GM18499 (cell line): ENCODE data around the gene FEV.

Experiments
- ATAC-seq: cut with Tn5 transposase; IDR thresholded peaks from one replicate; pipeline ENCODE4 v1.9.1; 2021; ENCODE audit warnings: moderate number of reproducible peaks; ENCODE audit not compliant: insufficient read depth, unreplicated experiment

The FEV gene

DNA sequence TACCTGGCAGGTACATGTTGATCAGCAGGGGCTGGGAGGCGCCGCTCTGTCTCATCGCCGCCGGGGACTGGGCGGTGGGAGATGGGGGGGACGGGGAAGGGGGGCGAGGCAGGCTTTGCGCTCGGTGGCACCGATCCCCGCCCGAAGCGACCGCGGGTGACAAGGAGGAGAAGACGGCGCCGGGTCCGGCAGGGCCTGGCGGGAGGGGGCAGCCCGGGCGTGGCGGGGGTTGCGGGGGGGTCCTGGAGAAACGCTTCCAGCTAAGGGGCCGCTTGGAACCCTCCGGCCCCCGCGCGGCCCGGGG lies at the start of gene FEV:
TSS of gene FEV (minus strand) at position 164 of the 304 bp plus-strand sequence. CDS start at position 55, 109 bp downstream.
- no peak for ATAC-seq

DNA sequence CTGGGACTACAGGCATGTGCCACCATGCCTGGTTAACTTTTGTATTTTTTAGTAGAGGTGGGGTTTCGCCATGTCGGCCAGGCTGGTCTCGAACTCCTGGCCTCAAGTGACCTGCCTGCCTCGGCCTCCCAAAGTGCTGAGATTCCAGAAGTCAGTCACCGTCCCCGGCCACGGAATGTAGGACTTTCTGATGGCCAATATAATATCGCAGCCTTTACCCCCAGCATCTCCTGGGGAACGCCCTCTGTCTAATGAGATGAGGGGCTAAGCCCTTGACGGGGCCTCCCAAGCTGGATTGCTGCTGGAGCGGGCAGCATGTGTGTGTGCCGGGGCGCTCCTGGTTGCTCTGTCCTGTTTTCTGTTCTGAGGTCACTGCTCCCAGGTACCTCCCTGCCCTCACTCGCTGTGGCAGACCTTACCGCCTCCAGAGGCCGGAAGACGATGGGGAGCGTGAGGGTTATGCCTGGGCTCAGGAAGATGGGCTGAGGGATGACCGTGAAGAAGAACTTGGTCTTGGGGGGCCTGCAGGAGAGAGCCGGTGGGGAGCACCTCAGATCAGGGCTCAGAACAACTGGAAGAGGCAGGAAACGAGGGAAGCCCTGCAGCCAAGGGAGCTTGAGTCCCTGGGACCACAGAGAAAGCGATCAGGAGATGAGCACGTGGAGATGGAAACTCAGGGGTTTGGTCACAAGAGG lies 47.2 kb upstream of the FEV start:
- ATAC-seq, result no peak

DNA sequence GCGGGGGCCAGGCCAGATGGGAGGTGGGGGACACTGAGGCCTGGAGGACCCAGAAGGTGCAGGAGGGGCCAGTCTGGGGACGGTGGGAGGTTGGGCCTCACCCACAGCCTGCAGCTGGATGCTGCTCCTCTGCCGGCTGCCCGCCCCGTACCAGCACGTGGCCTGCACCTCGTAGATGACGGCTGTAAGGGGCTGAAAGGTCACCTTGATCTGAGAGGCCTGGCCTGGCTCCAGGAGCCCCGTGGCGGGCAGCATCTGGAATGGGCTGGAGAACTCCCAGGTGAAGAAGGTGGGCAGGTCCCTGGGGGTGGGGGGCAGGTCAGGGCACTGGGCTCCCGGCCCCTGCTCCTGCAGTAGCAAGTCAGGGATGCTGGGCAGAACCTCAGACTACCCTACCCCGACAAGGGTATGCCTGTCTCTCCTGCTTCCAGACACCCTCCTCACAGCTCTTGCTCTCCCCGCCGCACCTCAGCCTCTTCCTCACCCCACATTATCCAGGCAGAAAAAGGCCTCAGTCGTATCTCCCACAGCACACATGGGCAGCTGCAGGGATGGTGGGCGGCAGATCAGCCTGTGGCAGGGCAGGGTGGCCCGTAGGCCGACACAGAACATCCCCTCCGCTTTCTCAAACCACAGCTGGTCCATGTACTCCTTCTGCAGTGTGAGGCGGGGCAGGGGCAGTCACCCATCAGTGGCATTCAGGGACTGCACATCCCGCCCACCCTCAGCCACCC lies 46.2 kb upstream of the FEV start:
- ATAC-seq, result no peak

DNA sequence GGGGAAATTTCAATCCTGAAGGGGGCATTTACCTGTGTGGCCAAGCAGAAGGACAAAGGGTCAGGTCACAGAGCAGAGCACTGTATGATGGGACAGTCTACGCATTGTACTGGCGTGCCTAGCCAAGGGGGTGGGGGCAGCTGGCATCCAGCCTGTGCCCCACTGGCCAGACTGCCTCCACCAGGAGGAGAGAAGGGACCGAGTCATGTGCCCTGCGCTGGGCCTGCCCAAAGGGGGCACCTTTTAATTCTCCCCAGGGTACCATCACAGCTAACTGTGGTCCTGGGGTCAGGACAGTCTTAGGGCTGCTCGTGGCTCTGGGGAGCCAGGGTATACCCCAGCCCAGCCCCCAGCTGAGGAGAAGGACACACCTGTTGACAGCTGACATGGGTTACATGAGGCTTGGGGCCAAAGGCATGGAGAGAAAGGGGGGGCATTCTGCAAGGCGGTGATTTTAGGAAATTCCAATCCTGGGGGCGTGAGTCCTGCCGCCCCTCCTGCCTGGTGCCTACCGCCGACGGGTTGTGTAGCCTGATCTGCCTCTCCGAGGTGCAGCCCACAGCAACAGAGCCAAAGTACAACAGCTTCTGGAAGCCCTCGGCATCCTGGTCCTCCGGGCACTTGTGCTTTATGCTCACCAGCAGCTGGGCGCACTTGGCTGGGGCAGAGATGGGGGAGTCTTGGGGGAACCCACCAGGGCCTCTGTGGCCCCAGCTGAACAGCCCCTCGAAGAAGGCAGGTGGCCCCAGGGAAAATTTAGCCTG lies 45.4 kb upstream of the FEV start:
- ATAC-seq, result no peak

DNA sequence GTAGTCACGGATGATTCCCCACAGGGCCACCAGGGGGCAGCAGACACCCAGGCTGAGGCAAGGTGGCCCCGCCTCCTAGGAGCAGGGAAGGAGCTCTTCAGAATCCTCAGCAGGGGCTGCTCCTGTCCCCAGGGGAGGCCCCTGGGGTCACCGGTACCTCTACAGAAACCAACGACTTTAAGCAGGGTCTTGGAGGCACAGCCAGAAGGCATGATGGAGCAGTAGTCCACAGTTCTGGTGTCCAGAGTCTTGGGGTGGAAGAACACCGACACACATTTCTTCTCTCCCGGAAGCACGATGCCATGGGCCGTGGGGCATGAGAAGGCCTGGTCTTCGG lies 44.8 kb upstream of the FEV start:
- no peak for ATAC-seq

DNA sequence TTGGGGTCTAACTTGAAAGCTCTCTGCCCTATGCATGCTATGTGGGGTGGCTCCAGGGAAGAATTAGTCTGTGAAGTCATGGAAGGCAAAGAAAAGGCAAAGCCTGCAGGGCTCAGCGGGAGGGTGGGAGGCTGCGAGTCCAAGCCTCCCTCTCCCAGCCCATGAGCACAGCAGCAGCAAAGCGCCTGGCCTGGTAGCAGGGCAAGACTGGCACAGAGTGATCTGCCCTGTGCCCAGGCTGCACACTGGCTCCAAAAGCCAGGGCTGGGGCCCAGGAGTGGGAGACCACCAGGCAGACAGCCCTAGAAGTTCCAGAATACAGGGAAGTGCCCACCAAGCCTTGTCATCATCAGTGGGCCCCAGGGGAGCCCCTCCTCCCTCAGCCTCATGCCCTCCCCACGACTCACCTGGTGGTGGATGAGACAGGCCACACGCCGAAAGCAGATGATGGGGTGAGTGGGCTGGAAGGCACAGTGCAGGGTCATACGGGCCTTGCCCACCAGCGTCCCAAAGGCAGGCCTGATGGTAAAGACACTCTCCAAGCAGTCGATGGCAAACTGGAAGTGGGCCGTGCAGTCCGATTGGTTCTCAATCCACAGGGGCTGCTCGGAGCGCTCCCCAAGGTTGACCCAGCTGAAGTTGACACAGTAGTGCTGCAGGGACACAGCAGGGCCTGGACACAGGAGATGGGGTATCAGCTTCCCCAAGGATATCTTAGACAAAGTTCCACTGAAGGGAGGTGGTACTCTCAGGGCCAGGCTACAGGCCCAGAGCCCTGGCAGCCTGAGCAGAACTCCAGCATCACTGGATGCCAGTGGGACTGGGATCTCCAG lies 44.2 kb upstream of the FEV start:
- ATAC-seq, result no peak

DNA sequence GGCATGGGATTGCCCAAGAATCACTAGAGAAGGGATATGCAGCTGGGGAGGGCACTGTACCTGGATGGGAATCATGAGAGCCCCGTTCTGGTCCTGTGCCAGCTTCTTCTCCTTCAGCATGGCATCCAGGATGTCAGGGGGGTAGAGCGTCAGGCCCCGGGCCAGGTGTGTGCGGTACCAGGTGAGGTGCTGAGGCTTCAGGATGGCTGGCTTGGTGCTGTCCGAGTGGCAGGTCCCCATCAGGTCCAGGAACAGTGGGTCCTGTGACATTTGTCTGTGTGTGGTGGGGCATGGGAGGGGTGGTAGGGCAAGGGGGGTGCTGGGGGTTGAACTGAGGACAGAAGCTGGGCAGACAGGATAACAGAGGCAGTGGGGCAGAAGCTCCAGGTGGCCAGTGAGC lies 43.2 kb upstream of the FEV start:
- no peak for ATAC-seq

DNA sequence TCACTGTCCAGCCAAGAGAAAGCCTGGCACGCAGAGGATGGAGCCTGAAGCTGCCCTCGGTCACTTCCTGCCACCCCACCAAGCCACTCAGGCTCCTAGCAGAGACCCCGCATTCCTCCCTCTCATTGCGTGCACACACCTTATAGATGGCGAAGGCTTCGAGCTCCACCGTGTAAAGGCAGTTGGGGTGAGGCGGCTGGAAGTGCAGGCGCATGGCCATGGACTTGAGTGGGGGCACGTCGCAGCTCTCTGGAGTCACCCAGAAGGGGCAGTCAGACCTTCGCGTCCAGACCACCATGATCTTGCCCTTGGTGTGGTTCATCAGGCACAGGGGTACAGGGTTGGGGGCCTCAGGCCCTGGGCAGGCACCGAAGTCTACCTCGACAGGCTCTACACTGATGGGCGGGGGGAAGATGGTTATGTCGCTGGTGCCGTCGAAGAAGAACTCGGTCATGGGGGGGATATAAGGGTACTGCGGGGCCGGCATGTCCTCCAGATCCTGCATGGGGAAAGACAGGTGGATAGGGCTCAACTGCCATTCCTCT lies 42.6 kb upstream of the FEV start:
- ATAC-seq, result no peak

DNA sequence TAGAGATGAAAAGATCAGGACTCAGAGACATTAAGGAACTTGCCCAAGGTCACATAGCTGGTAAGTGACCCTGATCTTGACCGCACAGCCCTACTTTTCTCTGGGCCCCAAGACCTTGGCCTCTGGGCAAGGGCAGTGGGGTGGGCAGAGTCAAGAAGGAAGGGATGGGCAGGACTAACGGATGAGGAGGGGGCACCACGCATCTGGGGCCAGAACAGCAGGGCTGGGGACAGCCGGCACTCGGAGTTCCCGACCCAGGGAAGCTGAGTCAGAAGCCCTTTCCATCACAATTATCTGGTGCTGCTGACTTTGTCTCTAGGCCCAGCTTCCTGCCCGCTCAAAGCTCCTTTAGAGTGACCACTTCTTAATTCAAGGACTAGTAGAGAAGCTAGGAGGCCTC lies 42.0 kb upstream of the FEV start:
- ATAC-seq, result no peak

DNA sequence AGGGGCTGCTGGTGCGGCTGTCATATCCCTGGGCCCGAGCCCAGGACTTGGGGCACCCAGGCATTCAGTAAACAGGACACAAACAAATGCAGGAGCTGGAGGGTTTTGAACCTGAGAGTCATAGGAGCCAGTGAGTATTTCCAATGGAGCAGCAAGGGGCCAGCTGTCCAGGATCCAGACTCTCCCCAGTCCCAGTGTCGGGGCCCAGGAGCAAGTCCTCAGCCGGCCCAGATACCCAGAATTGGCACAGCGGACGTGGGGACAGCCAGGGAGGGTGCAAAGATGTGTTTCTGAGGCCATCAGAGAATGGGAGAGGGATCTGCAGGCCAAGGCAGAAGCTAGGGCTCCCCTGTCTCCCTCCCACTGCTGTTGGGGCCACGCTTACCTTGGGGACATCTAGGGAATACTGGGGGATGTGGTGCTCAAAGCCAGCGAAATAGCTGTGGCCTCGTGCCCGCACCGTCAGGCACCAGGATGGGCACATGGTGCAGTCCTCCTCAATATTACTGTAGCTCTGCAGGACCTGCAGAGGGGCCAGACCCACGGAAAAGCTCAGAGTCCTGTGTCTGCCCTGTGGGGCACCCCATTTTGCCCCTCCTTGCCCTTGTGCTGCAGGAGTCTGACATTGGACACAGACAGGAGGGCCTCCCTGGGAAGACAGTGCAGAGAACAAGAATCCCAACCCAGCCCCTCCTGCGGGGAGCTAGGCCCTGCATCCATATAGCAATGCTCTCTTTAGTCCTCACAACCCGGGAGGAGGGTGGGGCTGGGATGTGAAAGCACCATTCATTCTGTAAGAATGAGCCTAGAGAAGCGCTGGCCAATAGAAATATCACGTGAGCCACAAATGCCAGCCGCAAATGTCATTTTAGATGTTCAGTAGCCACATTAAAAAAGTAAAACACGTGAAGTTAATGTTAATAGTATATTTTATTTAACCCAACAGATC lies 40.9 kb upstream of the FEV start:
- no peak for ATAC-seq

DNA sequence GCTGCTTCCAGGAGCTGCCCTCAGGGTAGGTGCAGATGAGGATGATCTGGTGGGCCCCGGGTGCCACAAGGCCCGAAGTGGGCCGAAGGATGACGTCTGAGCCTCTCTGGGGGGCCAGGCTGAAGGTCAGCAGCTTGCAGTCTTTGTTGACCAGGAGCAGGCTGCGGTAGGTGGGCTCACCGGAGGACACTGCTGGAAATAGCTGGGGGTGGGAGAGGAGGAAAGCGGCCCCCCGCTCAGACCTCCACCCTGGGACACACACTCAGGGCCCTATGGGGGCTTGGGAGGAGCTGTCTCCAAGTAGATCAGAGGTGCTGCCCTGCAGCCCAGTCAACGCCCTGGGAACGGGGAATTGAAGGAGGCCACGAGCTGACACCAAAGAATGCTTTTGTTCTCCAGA lies 39.1 kb upstream of the FEV start:
- no peak for ATAC-seq

DNA sequence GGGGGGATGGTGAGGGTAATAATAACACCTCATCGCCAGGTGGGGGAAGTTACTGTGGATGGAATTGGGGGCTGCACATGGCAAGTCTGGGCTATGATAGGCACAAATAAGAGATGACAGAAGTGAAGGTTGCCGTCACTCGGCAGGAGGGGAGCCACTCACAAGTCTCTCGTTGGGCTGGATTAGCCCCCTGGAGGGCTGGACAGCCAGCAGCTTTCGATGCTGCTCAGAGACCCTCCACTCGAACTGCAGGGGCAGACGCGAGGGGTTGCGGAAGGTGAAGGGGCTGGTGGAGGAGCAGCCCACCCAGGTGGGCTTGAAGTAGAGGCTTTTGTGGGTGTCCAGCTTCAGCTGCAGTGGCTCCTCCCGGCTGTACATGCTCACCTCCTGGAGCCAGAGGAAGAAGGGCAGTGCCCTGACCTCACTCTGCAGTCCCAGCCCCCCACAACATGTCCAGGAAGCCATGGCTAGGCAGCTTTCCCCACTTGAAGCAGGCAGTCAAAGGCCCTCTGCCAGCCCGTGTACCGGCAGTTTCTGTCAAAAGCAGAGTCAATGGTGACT lies 38.1 kb upstream of the FEV start:
- ATAC-seq, result no peak

DNA sequence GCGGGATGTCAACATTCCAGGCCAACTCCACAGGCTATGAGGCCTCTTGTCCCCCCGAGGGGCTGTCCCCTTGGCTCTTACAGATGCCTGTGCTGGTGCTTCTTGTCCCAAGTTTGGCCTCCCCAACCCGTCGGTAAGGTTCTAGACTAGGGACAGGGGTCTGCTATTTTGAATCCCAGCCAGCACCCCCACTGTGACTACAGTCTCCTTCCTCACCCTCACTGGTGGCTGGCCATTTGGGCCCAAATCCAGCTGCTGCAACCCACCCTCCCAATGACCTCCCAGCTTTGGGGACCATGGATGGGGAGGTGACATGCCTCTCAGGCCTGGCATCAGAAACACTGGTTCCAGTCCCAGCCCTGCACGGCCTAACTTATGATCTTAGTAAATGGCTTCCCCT lies 37.6 kb upstream of the FEV start:
- no peak for ATAC-seq

DNA sequence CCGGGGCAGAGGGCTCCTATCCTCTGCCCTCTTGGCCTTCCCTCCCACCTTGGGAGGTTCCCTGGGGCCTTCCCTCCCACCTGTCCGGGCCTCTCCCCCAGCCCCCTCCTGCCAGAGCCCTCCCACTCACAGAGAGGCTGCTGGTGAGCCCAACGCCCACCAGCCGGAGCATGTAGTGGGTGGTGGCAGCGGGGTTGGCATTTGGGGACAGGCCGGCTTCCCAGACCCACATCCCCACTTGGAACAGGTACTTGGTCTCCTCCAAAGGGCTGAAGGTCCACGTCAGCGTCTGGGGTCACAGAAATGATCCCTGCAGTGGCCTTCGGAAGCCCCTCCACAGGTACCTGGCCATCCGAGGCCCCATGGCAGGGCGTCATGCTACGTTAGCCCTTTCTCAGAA lies 37.1 kb upstream of the FEV start:
- ATAC-seq, result no peak

DNA sequence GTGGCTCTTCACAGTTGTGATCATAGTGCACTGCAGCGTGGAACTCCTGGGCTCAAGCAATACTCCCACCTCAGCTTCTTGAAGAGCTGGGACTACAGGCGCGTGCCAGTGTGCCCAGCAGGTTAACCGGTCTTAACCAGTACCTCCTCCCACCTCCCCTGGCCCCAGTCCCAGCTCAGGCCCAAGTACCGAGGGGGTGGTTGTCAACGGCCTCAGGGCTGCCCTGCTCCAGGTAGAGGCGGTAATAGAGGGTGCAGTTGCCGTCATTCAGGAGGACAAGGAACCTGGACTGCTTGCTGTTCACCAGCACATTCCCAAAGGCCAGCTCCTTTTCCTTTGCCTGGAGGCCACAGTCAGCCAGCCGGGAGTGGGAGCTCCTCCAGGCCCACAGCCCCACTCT lies 36.6 kb upstream of the FEV start:
- ATAC-seq, result no peak

DNA sequence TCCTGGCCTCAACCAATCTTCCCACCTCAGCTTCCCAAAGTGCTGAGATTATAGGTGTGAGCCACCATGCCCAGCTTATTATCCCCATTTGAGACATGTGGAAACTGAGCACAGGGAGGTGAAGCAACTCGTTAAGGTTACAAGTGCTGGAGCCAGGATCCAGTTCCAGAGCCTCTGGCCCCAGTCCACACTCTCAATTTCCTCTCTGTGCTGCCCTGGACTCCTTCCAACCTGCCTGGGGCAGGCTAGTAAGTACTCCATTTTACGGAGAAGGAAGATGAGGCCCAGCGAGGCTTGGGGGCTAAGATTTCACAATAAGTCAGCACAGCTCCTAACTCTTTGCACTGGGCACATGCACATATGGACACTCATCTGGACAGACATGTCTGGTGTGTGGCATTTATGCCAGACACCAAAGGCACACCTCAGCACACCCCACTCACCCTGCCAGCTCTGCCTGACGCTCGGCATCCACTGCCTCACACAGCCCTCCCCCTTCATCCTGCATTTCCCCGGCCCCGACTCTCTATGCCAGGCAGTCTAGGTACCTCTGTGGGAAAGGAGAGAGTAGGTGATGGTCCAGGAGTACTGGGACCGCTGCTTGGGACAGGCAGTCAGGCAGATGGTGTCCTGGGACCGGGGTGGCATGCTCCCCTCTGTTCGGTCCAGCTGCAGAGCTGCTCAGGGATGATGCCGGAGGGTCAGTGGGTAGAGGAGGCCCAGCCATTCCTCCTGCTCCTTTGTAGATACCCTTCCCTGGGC lies 35.8 kb upstream of the FEV start:
- ATAC-seq, result no peak

DNA sequence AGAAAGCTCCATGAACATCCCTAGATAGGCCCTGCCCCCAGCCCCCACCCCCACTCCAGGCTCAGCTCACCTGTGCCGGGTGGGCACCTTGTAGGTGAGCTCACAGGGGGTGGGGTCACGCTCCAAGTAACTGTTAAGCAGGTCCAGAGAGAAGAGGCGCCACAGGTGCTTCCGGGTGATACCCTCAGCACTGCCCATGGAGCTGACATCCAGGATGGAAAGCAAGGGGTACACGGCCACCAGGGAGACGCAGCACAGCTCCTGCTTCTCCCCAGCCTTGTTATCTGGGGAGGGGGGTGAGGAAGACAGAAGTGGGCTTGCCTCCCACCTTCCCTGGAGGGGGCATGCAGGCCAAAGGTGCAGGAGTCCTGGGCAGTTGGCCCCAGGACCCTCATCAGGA lies 34.5 kb upstream of the FEV start:
- no peak for ATAC-seq

DNA sequence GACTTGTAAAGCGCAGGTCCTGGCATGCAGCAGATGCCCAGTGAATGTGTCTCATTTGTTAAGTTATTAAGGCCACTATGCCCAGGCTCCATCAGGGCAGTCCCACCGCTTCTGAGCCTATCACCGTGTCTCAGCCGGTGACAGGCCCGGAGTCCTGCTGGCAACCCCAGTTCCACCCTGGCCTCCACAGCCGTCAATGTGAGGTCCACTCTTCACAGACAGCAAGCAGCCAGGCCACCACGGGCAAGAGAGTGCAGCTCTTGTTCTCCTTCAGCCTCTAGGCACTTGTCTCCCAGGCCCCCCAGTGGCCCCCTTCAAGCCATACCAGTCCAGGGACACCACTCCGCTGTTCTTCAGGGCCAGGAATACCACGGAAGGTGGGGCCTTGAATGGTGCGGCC lies 33.7 kb upstream of the FEV start:
- ATAC-seq, result no peak
